GM18508 (cell line): ENCODE data around the gene GSE1.

Experiments used
- ATAC-seq: cut with Tn5 transposase; IDR thresholded peaks from one replicate; pipeline ENCODE4 v1.9.1; 2021; ENCODE audit warnings: moderate number of reproducible peaks; ENCODE audit not compliant: insufficient read depth, unreplicated experiment

GSE1 gene

GRCh38 chr16:85603203-85603755, 9.8 kb upstream of the GSE1 start:
- no peak for ATAC-seq

GRCh38 chr16:85604145-85604705, 8.9 kb upstream of the GSE1 start:
- no peak for ATAC-seq

- no peak for ATAC-seq
These were observed 7.8 kb upstream of the GSE1 start for GRCh38 chr16:85605051-85605911.

GRCh38 chr16:85605912-85606841, 6.9 kb upstream of the GSE1 start:
- ATAC-seq: no peak

GRCh38 chr16:85606904-85607303, 6.2 kb upstream of the GSE1 start:
- ATAC-seq: no peak

GRCh38 chr16:85607321-85607765, 5.8 kb upstream of the GSE1 start:
- ATAC-seq: no peak

- ATAC-seq: no peak
These were observed 5.2 kb upstream of the GSE1 start for GRCh38 chr16:85607796-85608514.

GRCh38 chr16:85608515-85608885, 4.6 kb upstream of the GSE1 start:
- no peak for ATAC-seq

GRCh38 chr16:85608887-85609286, 4.2 kb upstream of the GSE1 start:
- no peak for ATAC-seq

GRCh38 chr16:85609539-85609938, 3.6 kb upstream of the GSE1 start:
- no peak for ATAC-seq

- no peak for ATAC-seq
These were observed 3.1 kb upstream of the GSE1 start for GRCh38 chr16:85610059-85610445.

GRCh38 chr16:85610446-85611193, 2.5 kb upstream of the GSE1 start:
- ATAC-seq: no peak

GRCh38 chr16:85611194-85611443, 2.0 kb upstream of the GSE1 start:
- ATAC-seq: no peak

GRCh38 chr16:85611444-85612190, 1.5 kb upstream of the GSE1 start:
- no peak for ATAC-seq

GRCh38 chr16:85612191-85612800, 826 bp upstream of the GSE1 start:
- no peak for ATAC-seq

GRCh38 chr16:85613604-85614337, 649 bp downstream of the GSE1 start:
- no peak for ATAC-seq

GRCh38 chr16:85614338-85615013, 1.4 kb downstream of the GSE1 start:
- ATAC-seq: no peak
